Keratinocyte (primary cell): ENCODE data around the gene CRYBB1. TPM values are rescaled to one million over a fixed set of nuclear protein-coding genes. Genes with fewer than 3 reads are reported as not detected.

Experiments used
- DNase-seq: peaks from one replicate; pipeline ENCODE4 v3.0.0-alpha.2; 2011; ENCODE audit warnings: low read depth, missing footprints, low spot score
- FAIRE-seq: peaks from 2 replicates; lab custom pipeline; 2011; peaks lifted over from hg19 to GRCh38; lab: Jason Lieb, UNC
- H2AFZ ChIP-seq: 2 replicates; pipeline ENCODE4 v1.6.0; 2012; ENCODE audit warnings: low read length, control low read depth, inconsistent platforms; ENCODE audit not compliant: control insufficient read depth
- H3K27ac ChIP-seq: 2 replicates; pipeline ENCODE4 v1.5.1; 2011; ENCODE audit warnings: low read length; ENCODE audit not compliant: control insufficient read depth, insufficient read depth
- H3K27me3 ChIP-seq: 3 replicates; pipeline ENCODE4 v1.6.0; 2011; ENCODE audit warnings: low read length; ENCODE audit not compliant: control insufficient read depth, insufficient read depth; ENCODE audit errors: extremely low read depth
- H3K36me3 ChIP-seq, 2 experiments: 2 replicates in 1 of 2; 3 replicates in 1 of 2; pipeline ENCODE4 v1.5.1; 2011; ENCODE audit warnings: low read length in 2 of 2, mild to moderate bottlenecking in 1 of 2; ENCODE audit not compliant: control insufficient read depth in 2 of 2, insufficient read depth in 2 of 2; ENCODE audit errors: extremely low read depth in 1 of 2
- H3K4me1 ChIP-seq: 3 replicates; pipeline ENCODE4 v1.5.1; 2011; ENCODE audit warnings: low read length; ENCODE audit not compliant: control insufficient read depth, insufficient read depth; ENCODE audit errors: extremely low read depth
- H3K4me2 ChIP-seq: 3 replicates; pipeline ENCODE4 v1.6.0; 2011; ENCODE audit warnings: low read depth, low read length; ENCODE audit not compliant: control insufficient read depth, insufficient read depth; ENCODE audit errors: extremely low read depth
- H3K4me3 ChIP-seq, 3 experiments: fragments of 200-600 bp in 1 of 3; sonication (generic) in 1 of 3; 2 replicates in 2 of 3; 3 replicates in 1 of 3; pipeline ENCODE4 v1.5.1; 2011 to 2016; ENCODE audit warnings: low read length in 3 of 3, mild to moderate bottlenecking in 3 of 3, control low read depth in 2 of 3, inconsistent platforms in 1 of 3, low read depth in 1 of 3, mixed read lengths in 1 of 3, mixed run types in 1 of 3, moderate library complexity in 1 of 3; ENCODE audit not compliant: control insufficient read depth in 2 of 3, insufficient read depth in 2 of 3; ENCODE audit errors: extremely low read depth in 1 of 3
- H3K79me2 ChIP-seq: 2 replicates; pipeline ENCODE4 v1.6.0; 2012; ENCODE audit warnings: low read length; ENCODE audit not compliant: control insufficient read depth, insufficient read depth
- H3K9ac ChIP-seq: 3 replicates; pipeline ENCODE4 v1.6.0; 2011; ENCODE audit warnings: low read length; ENCODE audit not compliant: control insufficient read depth, insufficient read depth; ENCODE audit errors: extremely low read depth
- H3K9me1 ChIP-seq: 3 replicates; pipeline ENCODE4 v1.6.0; 2011; ENCODE audit warnings: low read length; ENCODE audit not compliant: control insufficient read depth, insufficient read depth; ENCODE audit errors: extremely low read depth
- H3K9me3 ChIP-seq: 2 replicates; pipeline ENCODE4 v1.5.1; 2012; ENCODE audit warnings: low read depth, low read length; ENCODE audit not compliant: control insufficient read depth
- H4K20me1 ChIP-seq: 3 replicates; pipeline ENCODE4 v1.6.0; 2011; ENCODE audit warnings: low read length; ENCODE audit not compliant: control insufficient read depth, insufficient read depth; ENCODE audit errors: extremely low read depth
- CTCF ChIP-seq, 3 experiments: IDR thresholded peaks in 1 of 3; conservative IDR thresholded peaks in 1 of 3; optimal IDR thresholded peaks in 1 of 3; 2 replicates in 2 of 3; 3 replicates in 1 of 3; pipeline versions ENCODE3 to v1.5.1; 2011; ENCODE audit warnings: low read length in 3 of 3, mild to moderate bottlenecking in 3 of 3, moderate library complexity in 2 of 3, control low read depth in 1 of 3, inconsistent platforms in 1 of 3; ENCODE audit not compliant: insufficient read depth in 2 of 3; ENCODE audit errors: extremely low read depth in 1 of 3
- EZH2 ChIP-seq: IDR thresholded peaks from one replicate; pipeline ENCODE4 v1.6.1; 2012; ENCODE audit warnings: inconsistent platforms, mild to moderate bottlenecking, low read length, moderate library complexity
- dilution Hi-C: fragments of 300-500 bp; cut with MboI; formaldehyde crosslinking; loops from one replicate; pipeline ENCODE4 v1.7.0; 2020; ENCODE audit warnings: low sequenced_read_pairs; ENCODE audit not compliant: extremely low pct_ligation_motif_present
- polyA plus RNA-seq, 5 experiments: library from polyadenylated mRNA; depleted of rRNA in 3 of 5; stranded (reverse) in 3 of 5; stranded (forward) in 1 of 5; unstranded in 1 of 5; fragments of >200 nt; gene quantifications; 1 replicate in 1 of 5; 2 replicates in 3 of 5; 3 replicates in 1 of 5; pipeline versions ENCODE4 v1.2.1 to v1.2.3, GENCODE V29; 2011 to 2012; ENCODE audit warnings: missing spikeins in 2 of 5, low read depth in 1 of 5, low replicate concordance in 1 of 5

Gene CRYBB1
- polyA plus RNA-seq, 1 donor (not counting 4 experiments of a cell fraction or from before 2014, with no cell fraction given) = not detected

- dilution Hi-C loops = no loop called here
- FAIRE-seq (no peak), DNase-seq (no peak)
Observed at GRCh38 chr22:26592421-26592891, 25.4 kb downstream of the CRYBB1 start.

GRCh38 chr22:26589845-26590736 is 27.7 kb downstream of the CRYBB1 start, which contains the start of gene TPST2:
Gene TPST2 (minus strand): TSS chr22:26590132. CDS start chr22:26541630, 48,502 bp downstream.
- no peaks in the 10 kb centered on the region for H4K20me1 ChIP-seq
- TF ChIP-seq CTCF (optimal IDR thresholded peaks at IDR 0.05 in 1 of 3, IDR thresholded peaks at IDR 0.05 in 1 of 3, conservative IDR thresholded peaks at IDR 0.05 in 1 of 3; ENCODE audit: extremely low read depth in 1 of 3, insufficient read depth in 2 of 3, low read length in 3 of 3) (peak in 1 of 3 experiments; percentile 46), EZH2 (no peak)
- peaks cover 10% of the 10 kb centered on the region for H3K79me2 ChIP-seq
- H2AFZ ChIP-seq = peak within 1 kb of the TSS; percentile 92
- peaks cover 6% of the 10 kb centered on the region for H3K27me3 ChIP-seq
- FAIRE-seq (peak; percentile 9), DNase-seq (no peak)
- no peaks in the 10 kb centered on the region for H3K9me3 ChIP-seq
- H3K36me3 ChIP-seq = peaks cover 0 to 2% of the 10 kb centered on the region in 2 experiments
- peaks cover 17% of the 10 kb centered on the region for H3K4me1 ChIP-seq
- dilution Hi-C loops = no loop called here
- H3K9ac ChIP-seq = peak within 1 kb of the TSS; percentile 79
- peak within 1 kb of the TSS; percentile 99 for H3K4me2 ChIP-seq
- no peaks in the 10 kb centered on the region for H3K9me1 ChIP-seq
- H3K4me3 ChIP-seq = peak within 1 kb of the TSS; percentile 83 to 88 (median 83)
- H3K27ac ChIP-seq = peak within 1 kb of the TSS; percentile 71

More at GRCh38 chr22:26592421-26592891, 25.4 kb downstream of the CRYBB1 start:
- peaks cover 11% of the 10 kb centered on the region for H3K4me1 ChIP-seq
- no peaks in the 10 kb centered on the region for H3K9me1 ChIP-seq
- H3K27ac ChIP-seq = no peak overlapping the region
- H3K27me3 ChIP-seq = peaks cover 6% of the 10 kb centered on the region
- no peaks in the 10 kb centered on the region for H4K20me1 ChIP-seq
- no peak for TF ChIP-seq EZH2
- TF ChIP-seq CTCF (optimal IDR thresholded peaks at IDR 0.05 in 1 of 3, IDR thresholded peaks at IDR 0.05 in 1 of 3, conservative IDR thresholded peaks at IDR 0.05 in 1 of 3; ENCODE audit: extremely low read depth in 1 of 3, insufficient read depth in 2 of 3, low read length in 3 of 3) = no peak
- no peaks in the 10 kb centered on the region for H3K9me3 ChIP-seq
- no peak overlapping the region for H3K4me3 ChIP-seq
- no peak overlapping the region for H2AFZ ChIP-seq
- H3K79me2 ChIP-seq = peaks cover 10% of the 10 kb centered on the region
- no peak overlapping the region for H3K4me2 ChIP-seq
- no peak overlapping the region for H3K9ac ChIP-seq
- no peaks in the 10 kb centered on the region for H3K36me3 ChIP-seq
